Skeletal muscle tissue (tissue), 4 donors: ENCODE results near the gene MSRB1. TPM values are rescaled to one million over a fixed set of nuclear protein-coding genes. Genes with fewer than 3 reads are reported as not detected.

Experiments used
- H3K27ac ChIP-seq: one replicate; pipeline ENCODE4 v1.7.0; 2013; ENCODE audit warnings: mild to moderate bottlenecking, low read depth, low read length, inconsistent platforms
- H3K27me3 ChIP-seq, 3 donors: one replicate each; pipeline ENCODE4 v1.7.0; 2013; ENCODE audit warnings: low read length in 3 of 3; ENCODE audit not compliant: control insufficient read depth in 3 of 3, insufficient read depth in 3 of 3
- H3K36me3 ChIP-seq, 3 donors: one replicate each; pipeline ENCODE4 v1.7.0; 2013; ENCODE audit warnings: low read length in 3 of 3; ENCODE audit not compliant: control insufficient read depth in 3 of 3, insufficient read depth in 3 of 3
- H3K4me1 ChIP-seq, 3 donors: one replicate each; pipeline ENCODE4 v1.7.0; 2013; ENCODE audit warnings: low read length in 3 of 3, mild to moderate bottlenecking in 3 of 3; ENCODE audit not compliant: control insufficient read depth in 3 of 3, insufficient read depth in 3 of 3
- H3K4me3 ChIP-seq, 3 donors: one replicate each; pipeline ENCODE4 v1.7.0; 2013; ENCODE audit warnings: low read length in 3 of 3
- H3K9ac ChIP-seq, 3 donors: one replicate each; pipeline ENCODE4 v1.7.0; 2013; ENCODE audit warnings: low read length in 3 of 3, mild to moderate bottlenecking in 3 of 3, moderate library complexity in 2 of 3, low read depth in 1 of 3
- H3K9me3 ChIP-seq, 3 donors: one replicate each; pipeline ENCODE4 v1.7.0; 2013; ENCODE audit warnings: low read length in 3 of 3; ENCODE audit not compliant: control insufficient read depth in 3 of 3
- total RNA-seq: library from RNA; depleted of rRNA; stranded (reverse); fragments of >200 nt; gene quantifications from one replicate; pipeline ENCODE4 v1.2.3, GENCODE V29; 2014
- donor health status: Osteomylitis.

Gene MSRB1
- total RNA-seq, 1 donor from 2014 or later, result 13.6 TPM

DNA sequence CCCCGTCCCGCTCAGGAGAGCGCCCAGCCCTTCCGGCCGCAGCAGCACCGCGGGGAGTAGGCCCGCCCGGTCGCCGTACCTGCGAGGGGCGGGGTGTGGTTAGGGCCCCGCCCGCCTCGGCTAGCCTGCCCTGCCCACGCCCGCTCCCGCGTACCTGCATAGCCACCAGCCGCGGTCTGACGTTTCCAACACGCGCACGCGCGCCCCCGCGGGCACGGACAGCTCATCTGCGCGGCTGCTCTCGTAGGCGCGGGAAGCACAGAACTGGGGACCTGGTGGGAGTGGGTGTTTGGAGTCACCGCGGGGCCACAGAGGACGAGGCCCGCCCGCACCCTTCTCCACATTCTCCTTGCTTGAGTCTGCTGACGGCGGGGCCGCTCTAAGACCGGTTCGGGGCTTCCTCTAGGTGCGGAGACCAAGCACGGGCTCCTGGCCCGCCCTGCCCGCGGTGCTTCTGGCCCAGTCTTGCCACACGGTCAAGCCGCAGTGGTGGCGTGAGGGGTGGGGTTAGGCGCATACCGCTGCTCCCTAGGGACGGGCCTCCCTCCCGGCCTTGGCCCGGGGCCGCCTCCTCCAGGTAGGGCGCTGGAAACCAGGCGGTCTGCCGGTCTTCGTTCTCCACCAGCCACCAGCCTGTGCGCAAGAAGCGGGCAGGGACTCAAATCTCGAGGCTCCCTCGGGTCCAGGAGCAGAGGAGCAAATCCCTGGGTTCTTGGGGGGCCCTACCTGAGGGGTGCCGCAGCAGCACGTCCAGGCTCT lies 36.5 kb upstream of the MSRB1 start:
- Histone ChIP-seq H3K4me3 (no peak overlapping the region), H3K4me1 (peaks cover 18 to 37% (median 26%) of the 10 kb centered on the region in 3 donors), H3K36me3 (peaks cover 37 to 41% (median 40%) of the 10 kb centered on the region in 3 donors), H3K27me3 (peaks cover 5 to 23% (median 20%) of the 10 kb centered on the region in 3 donors), H3K9ac (no peak overlapping the region), H3K9me3 (no peaks in the 10 kb centered on the region), H3K27ac (no peak overlapping the region)

DNA sequence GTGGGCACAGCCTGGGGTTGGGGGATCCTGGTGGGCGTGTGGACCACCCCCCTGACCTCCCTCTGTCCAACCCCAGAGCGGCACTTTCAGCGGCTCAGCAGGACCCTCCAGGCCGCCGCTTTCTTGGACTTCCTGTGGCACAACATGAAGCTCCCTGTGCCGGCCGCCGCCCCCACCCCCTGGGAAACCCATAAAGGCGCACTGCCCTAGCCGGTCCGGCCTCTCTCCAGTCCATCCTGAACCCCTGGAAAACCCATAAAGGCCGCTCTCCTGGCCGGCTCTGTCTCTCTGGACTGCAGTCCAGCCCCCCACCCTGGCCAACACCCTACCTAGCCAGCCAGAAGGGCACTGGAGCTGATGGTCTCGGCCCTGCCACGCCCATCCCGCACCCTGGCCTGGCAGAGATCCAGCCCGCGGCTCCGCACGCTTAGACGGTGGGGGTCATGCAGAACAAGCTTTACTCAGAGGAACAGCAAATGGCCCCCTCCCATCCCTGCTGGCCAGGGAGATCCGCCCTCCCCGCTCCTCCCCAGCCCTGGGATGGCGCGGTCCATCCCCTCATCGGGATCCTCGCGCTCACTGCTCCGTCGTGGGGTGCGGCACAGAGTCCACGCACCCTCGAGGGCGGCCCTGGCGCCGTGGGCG lies 35.6 kb upstream of the MSRB1 start:
- Histone ChIP-seq H3K27me3 (peaks cover 5 to 23% (median 20%) of the 10 kb centered on the region in 3 donors), H3K4me3 (no peak overlapping the region), H3K9me3 (no peaks in the 10 kb centered on the region), H3K4me1 (peaks cover 17 to 37% (median 25%) of the 10 kb centered on the region in 3 donors), H3K9ac (no peak overlapping the region), H3K27ac (no peak overlapping the region), H3K36me3 (peaks cover 39 to 46% (median 45%) of the 10 kb centered on the region in 3 donors)

GRCh38 chr16:1977875-1978268 lies 34.9 kb upstream of the MSRB1 start:
- Histone ChIP-seq H3K9ac (no peak overlapping the region), H3K36me3 (peaks cover 39 to 46% (median 45%) of the 10 kb centered on the region in 3 donors), H3K27me3 (peaks cover 5 to 23% (median 20%) of the 10 kb centered on the region in 3 donors), H3K9me3 (no peaks in the 10 kb centered on the region), H3K27ac (no peak overlapping the region), H3K4me3 (no peak overlapping the region), H3K4me1 (peaks cover 13 to 38% (median 26%) of the 10 kb centered on the region in 3 donors)

- Histone ChIP-seq H3K27me3 (peaks cover 5 to 22% (median 20%) of the 10 kb centered on the region in 3 donors), H3K9ac (no peak overlapping the region), H3K9me3 (no peaks in the 10 kb centered on the region), H3K4me1 (peaks cover 17 to 40% (median 30%) of the 10 kb centered on the region in 3 donors), H3K4me3 (no peak overlapping the region), H3K36me3 (peaks cover 39 to 46% (median 45%) of the 10 kb centered on the region in 3 donors), H3K27ac (no peak overlapping the region)
Observed at GRCh38 chr16:1976951-1977874, 34.2 kb upstream of the MSRB1 start.

GRCh38 chr16:1976216-1976520 lies 33.2 kb upstream of the MSRB1 start:
- Histone ChIP-seq H3K27me3 (peaks cover 5 to 20% (median 20%) of the 10 kb centered on the region in 3 donors), H3K4me1 (peaks cover 14 to 34% (median 27%) of the 10 kb centered on the region in 3 donors), H3K9me3 (no peaks in the 10 kb centered on the region), H3K36me3 (peaks cover 39 to 46% (median 45%) of the 10 kb centered on the region in 3 donors), H3K27ac (no peak overlapping the region), H3K4me3 (no peak overlapping the region), H3K9ac (no peak overlapping the region)

DNA sequence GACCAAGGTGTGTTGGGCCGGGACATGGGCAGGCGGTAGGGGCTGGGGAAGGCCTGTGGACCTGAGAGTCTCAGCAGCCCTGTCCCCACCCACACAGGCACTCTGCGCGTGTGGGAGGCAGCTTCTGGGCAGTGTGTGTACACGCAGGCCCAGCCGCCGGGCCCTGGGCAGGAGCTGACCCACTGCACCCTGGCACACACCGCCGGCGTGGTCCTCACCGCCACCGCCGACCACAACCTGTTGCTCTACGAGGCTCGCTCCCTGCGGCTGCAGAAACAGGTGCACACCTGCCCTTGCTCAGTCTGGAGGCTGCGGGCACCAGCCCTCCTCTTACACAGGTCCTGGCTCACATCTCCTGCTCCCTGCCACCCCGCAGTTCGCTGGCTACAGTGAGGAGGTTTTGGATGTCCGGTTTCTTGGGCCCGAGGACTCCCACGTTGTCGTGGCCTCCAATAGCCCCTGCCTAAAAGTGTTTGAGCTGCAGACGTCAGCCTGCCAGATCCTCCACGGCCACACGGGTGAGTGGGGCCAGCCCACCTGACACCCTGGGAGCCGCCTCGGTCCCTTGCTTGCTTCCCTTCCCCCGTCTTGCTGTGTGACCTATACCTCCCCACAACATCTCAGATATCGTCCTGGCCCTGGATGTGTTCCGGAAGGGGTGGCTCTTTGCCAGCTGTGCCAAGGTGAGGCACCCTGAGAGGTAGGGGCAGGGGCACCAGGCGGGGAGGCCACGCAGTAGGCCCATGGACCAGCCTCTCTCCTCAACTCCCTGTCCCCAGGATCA lies 32.6 kb upstream of the MSRB1 start:
- no peaks in the 10 kb centered on the region for H3K9me3 ChIP-seq
- H3K27me3 ChIP-seq, result peaks cover 3 to 20% (median 16%) of the 10 kb centered on the region in 3 donors
- H3K27ac ChIP-seq, result no peak overlapping the region
- H3K36me3 ChIP-seq, result peaks cover 39 to 46% (median 45%) of the 10 kb centered on the region in 3 donors
- no peak overlapping the region for H3K4me3 ChIP-seq
- H3K9ac ChIP-seq, result no peak overlapping the region
- H3K4me1 ChIP-seq, result peaks cover 19 to 33% (median 29%) of the 10 kb centered on the region in 3 donors

DNA sequence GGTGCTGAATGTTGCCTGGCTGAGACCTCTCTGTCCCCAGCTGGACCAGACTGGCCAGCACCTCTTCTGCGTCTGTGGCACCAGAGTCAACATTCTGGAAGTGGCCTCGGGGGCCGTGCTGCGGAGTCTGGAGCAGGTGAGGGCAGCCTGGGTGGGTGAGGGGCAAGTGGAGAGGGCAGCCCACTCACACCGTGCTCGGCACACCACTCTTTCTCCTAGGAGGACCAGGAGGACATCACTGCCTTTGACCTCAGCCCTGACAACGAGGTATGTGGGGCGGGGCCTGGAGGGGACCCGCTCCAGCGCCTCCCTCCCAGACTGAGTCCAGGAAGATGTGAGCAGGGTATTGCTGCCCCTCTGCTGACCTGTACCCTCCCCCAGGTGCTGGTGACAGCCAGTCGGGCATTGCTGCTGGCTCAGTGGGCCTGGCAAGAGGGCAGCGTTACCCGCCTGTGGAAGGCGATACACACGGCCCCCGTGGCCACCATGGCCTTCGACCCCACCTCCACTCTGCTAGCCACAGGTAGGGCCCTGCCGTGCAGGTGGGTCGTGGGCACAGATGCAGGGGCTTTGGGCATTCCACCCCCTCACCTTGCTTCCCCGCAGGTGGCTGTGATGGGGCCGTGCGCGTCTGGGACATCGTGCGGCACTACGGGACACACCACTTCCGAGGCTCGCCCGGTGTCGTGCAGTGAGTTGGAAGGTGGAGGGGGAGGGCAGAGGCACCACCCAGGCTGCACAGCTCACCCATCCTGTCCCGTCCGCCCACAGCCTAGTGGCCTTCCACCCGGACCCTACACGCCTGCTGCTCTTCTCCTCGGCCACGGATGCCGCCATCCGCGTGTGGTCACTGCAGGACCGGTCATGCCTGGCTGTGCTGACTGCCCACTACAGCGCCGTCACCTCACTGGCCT lies 31.4 kb upstream of the MSRB1 start:
- Histone ChIP-seq H3K36me3 (peaks cover 39 to 46% (median 45%) of the 10 kb centered on the region in 3 donors), H3K27me3 (peaks cover 0 to 16% (median 8%) of the 10 kb centered on the region in 3 donors)

GRCh38 chr16:1973461-1974156 lies 30.6 kb upstream of the MSRB1 start:
- H3K4me3 ChIP-seq, result no peak overlapping the region
- H3K27ac ChIP-seq, result no peak overlapping the region
- H3K27me3 ChIP-seq, result peaks cover 0 to 13% (median 6%) of the 10 kb centered on the region in 3 donors
- H3K9me3 ChIP-seq, result no peaks in the 10 kb centered on the region
- H3K36me3 ChIP-seq, result peaks cover 39 to 44% (median 43%) of the 10 kb centered on the region in 3 donors
- peaks cover 14 to 26% (median 20%) of the 10 kb centered on the region in 3 donors for H3K4me1 ChIP-seq
- no peak overlapping the region for H3K9ac ChIP-seq

More for the DNA sequence above, 31.4 kb upstream of the MSRB1 start:
- H3K27ac ChIP-seq, result no peak overlapping the region
- H3K4me3 ChIP-seq, result no peak overlapping the region
- H3K9me3 ChIP-seq, result no peaks in the 10 kb centered on the region
- no peak overlapping the region for H3K9ac ChIP-seq
- H3K4me1 ChIP-seq, result peaks cover 14 to 26% (median 20%) of the 10 kb centered on the region in 3 donors
